SK-N-SH (cell line): ENCODE measurements around the gene ENTREP3. TPM values are rescaled to one million over a fixed set of nuclear protein-coding genes. Genes with fewer than 3 reads are reported as not detected.

Experiments
- CTCF ChIA-PET: fragments of 300-600, 350-600 bp; formaldehyde crosslinking; extraction: SDS; loops from one replicate; lab custom pipeline; 2021; lab: Yijun Ruan, JAX
- POLR2A ChIA-PET: fragments of 350-600 bp; sonication (Branson Sonifier 250); formaldehyde crosslinking; extraction: SDS; loops from one replicate; lab custom pipeline; 2020; ENCODE audit warnings: antibody characterized with exemption, inconsistent platforms; lab: Yijun Ruan, JAX
- DNase-seq: peaks from one replicate; pipeline ENCODE4 v3.0.0; 2012
- H2AFZ ChIP-seq: fragments of 200-600 bp; sonication (generic); 2 replicates; pipeline ENCODE4 v1.8.1; 2016; ENCODE audit warnings: antibody characterized with exemption, mild to moderate bottlenecking, low read depth
- H3F3A ChIP-seq: fragments of 200-600 bp; sonication (generic); replicated peaks from 2 replicates; pipeline ENCODE3; 2016; ENCODE audit warnings: antibody characterized with exemption, mild to moderate bottlenecking; ENCODE audit not compliant: insufficient read depth
- H3K27ac ChIP-seq, 2 experiments: fragments of 200-500 bp in 1 of 2; fragments of 200-600 bp in 1 of 2; sonication (Bioruptor generic) in 1 of 2; sonication (generic), shearing (Covaris generic) in 1 of 2; 2 replicates each; pipeline versions ENCODE4 v1.5.1 to v1.6.1; 2014 to 2016; ENCODE audit warnings: low read depth in 2 of 2, inconsistent platforms in 1 of 2, low read length in 1 of 2, mild to moderate bottlenecking in 1 of 2, mixed read lengths in 1 of 2
- H3K27me3 ChIP-seq: fragments of 200-600 bp; sonication (generic), shearing (Covaris generic); 2 replicates; pipeline ENCODE4 v1.6.1; 2016; ENCODE audit warnings: mixed run types; ENCODE audit not compliant: insufficient read depth
- H3K36me3 ChIP-seq, 2 experiments: fragments of 200-500 bp in 1 of 2; fragments of 200-600 bp in 1 of 2; sonication (Bioruptor generic) in 1 of 2; sonication (generic) in 1 of 2; replicated peaks in 1 of 2; 2 replicates each; pipeline versions ENCODE3 to v1.5.1; 2014 to 2016; ENCODE audit warnings: low read length in 1 of 2, mild to moderate bottlenecking in 1 of 2; ENCODE audit not compliant: insufficient read depth in 2 of 2, control insufficient read depth in 1 of 2
- H3K4me1 ChIP-seq, 2 experiments: fragments of 200-500 bp in 1 of 2; fragments of 200-600 bp in 1 of 2; sonication (Bioruptor generic) in 1 of 2; sonication (generic), shearing (Covaris generic) in 1 of 2; 2 replicates each; pipeline versions ENCODE4 v1.5.1 to v1.6.1; 2014 to 2016; ENCODE audit warnings: low read depth in 1 of 2, low read length in 1 of 2, mixed run types in 1 of 2; ENCODE audit not compliant: insufficient read depth in 2 of 2, control insufficient read depth in 1 of 2
- H3K4me2 ChIP-seq: fragments of 200-600 bp; sonication (generic), shearing (Covaris generic); 2 replicates; pipeline ENCODE4 v1.6.1; 2017; ENCODE audit warnings: mixed run types
- H3K4me3 ChIP-seq, 2 experiments: fragments of 200-500 bp in 1 of 2; fragments of 200-600 bp in 1 of 2; sonication (Bioruptor generic) in 1 of 2; sonication (generic), shearing (Covaris generic) in 1 of 2; 2 replicates each; pipeline versions ENCODE4 v1.5.1 to v1.8.1; 2014 to 2016; ENCODE audit warnings: low read depth in 2 of 2, inconsistent platforms in 1 of 2, low read length in 1 of 2, mild to moderate bottlenecking in 1 of 2, mixed read lengths in 1 of 2, moderate library complexity in 1 of 2
- H3K79me2 ChIP-seq: fragments of 200-600 bp; sonication (generic); 2 replicates; pipeline ENCODE4 v1.8.1; 2017; ENCODE audit warnings: mild to moderate bottlenecking; ENCODE audit not compliant: insufficient read depth
- H3K9ac ChIP-seq: fragments of 200-600 bp; sonication (generic); 2 replicates; pipeline ENCODE4 v1.6.1; 2017; ENCODE audit warnings: mixed run types
- H3K9me2 ChIP-seq: fragments of 200-600 bp; sonication (generic); 2 replicates; pipeline ENCODE4 v1.6.1; 2017; ENCODE audit warnings: mixed run types
- H3K9me3 ChIP-seq: fragments of 200-600 bp; sonication (generic); 2 replicates; pipeline ENCODE4 v1.6.1; 2017; ENCODE audit warnings: mixed run types, mild to moderate bottlenecking, moderate library complexity
- H4K20me1 ChIP-seq: fragments of 200-600 bp; sonication (generic); 2 replicates; pipeline ENCODE4 v1.6.1; 2017; ENCODE audit warnings: mild to moderate bottlenecking, mixed run types; ENCODE audit not compliant: insufficient read depth
- JUND ChIP-seq: IDR thresholded peaks from 2 replicates; pipeline ENCODE4 v1.4.0; 2012
- RAD21 ChIP-seq: IDR thresholded peaks from 2 replicates; pipeline ENCODE4 v1.6.1; 2012; ENCODE audit warnings: mild to moderate bottlenecking, low read length
- SIN3A ChIP-seq: IDR thresholded peaks from 2 replicates; pipeline ENCODE4 v1.6.1; 2012; ENCODE audit warnings: low read depth, mild to moderate bottlenecking, low read length, moderate library complexity, borderline replicate concordance
- TCF12 ChIP-seq: IDR thresholded peaks from 2 replicates; pipeline ENCODE4 v1.4.0; 2012
- WGBS: methylation state at CpG from one replicate; pipeline ENCODE4 v1.1.6; 2017; ENCODE audit warnings: low lambda C conversion rate; 5-methylcytosine and 5-hydroxymethylcytosine counted together
- polyA plus RNA-seq, 3 experiments: library from polyadenylated mRNA; depleted of rRNA; stranded (reverse); fragments of >200 nt; gene quantifications; 2 replicates each; pipeline ENCODE4 v1.2.3, GENCODE V29; 2012

ENTREP3 gene
- polyA plus RNA-seq, 1 of the 3 experiments (the other 2 are of a cell fraction), result 30.6 TPM

DNA sequence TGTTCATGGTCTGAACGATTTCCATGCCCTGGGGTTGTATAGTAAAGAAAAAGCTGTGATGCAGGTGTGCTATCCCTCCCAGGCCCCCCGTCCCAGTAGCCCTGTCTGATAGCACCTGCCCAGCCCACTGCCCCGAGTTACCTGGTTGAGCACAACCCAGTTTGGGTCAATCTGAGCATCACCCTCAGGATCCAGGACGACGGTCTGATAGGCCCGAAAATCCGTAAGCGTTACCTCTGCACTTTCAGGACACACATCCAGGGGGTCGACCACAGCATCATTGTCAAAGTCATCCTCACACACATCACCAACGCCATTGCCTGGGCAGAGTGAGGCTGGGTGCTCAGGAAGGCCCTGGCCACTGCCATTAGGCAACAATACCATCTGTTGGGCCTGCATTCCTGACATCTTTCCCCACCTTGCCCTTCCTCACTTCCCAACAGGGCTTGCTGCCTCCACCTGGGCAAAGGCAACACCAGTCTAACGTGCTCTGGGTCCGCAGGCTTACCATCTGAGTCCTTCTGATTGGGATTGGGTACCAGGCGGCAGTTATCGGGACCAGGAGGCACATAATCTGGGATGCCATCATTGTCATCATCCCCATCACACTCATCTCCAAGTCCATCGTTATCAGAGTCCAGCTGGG lies 57.3 kb downstream of the ENTREP3 start:
- no peak overlapping the region for H3K4me2 ChIP-seq
- no peaks in the 10 kb centered on the region for H3K9me3 ChIP-seq
- H3K4me3 ChIP-seq, result no peak overlapping the region
- H3K27me3 ChIP-seq, result no peaks in the 10 kb centered on the region
- H3K4me1 ChIP-seq, result peaks cover 0 to 21% of the 10 kb centered on the region in 2 experiments; a peak in 2 of 4 replicates
- no peak for DNase-seq
- no peak overlapping the region for H2AFZ ChIP-seq
- H4K20me1 ChIP-seq, result no peaks in the 10 kb centered on the region
- peaks cover 19% of the 10 kb centered on the region; the same call in 1 of the 2 replicates for H3K79me2 ChIP-seq
- ChIA-PET POLR2A (interaction anchor here (0.6 kb wide), 1 partner anchor 1293 kb away, joined by 3 read pairs; no protein-coding TSS in a partner anchor), CTCF (interaction anchor here (1.2 to 5.2 kb wide), 2 partner anchors 10 to 12 kb away, joined by 4 to 80 read pairs; partner anchors contain the start of genes MTX1 and THBS3)
- H3K9ac ChIP-seq, result no peak overlapping the region
- 93% methylated on average over 15 of the region's 15 CpGs for WGBS
- H3K36me3 ChIP-seq, result peaks cover 13 to 50% of the 10 kb centered on the region in 2 experiments
- H3F3A ChIP-seq, result peaks cover 12% of the 10 kb centered on the region
- no peaks in the 10 kb centered on the region for H3K9me2 ChIP-seq
- H3K27ac ChIP-seq, result no peak overlapping the region
- no peak for TF ChIP-seq JUND
- no peak for TF ChIP-seq RAD21
- TF ChIP-seq SIN3A, result no peak
- no peak for TF ChIP-seq TCF12

Other genes starting within 250 kb of the ENTREP3 start
- gene DCST2, start 221.7 kb downstream of the ENTREP3 start, polyA plus RNA-seq (2012; rRNA removed), result 0.76 and 1.1 TPM in 2 replicates
- not detected in 2 replicates for gene DCST1, start 221.7 kb downstream of the ENTREP3 start, polyA plus RNA-seq (2012; rRNA removed)
- gene ADAM15, start 204.2 kb downstream of the ENTREP3 start, polyA plus RNA-seq (2012; rRNA removed), result 60.1 and 64.1 TPM in 2 replicates
- gene EFNA4, start 191.7 kb downstream of the ENTREP3 start, polyA plus RNA-seq (2012; rRNA removed), result 15.9 and 17.7 TPM in 2 replicates
- 5.5 and 6.0 TPM in 2 replicates for gene EFNA3, start 176.6 kb downstream of the ENTREP3 start, polyA plus RNA-seq (2012; rRNA removed)
- 14.4 and 15.3 TPM in 2 replicates for gene EFNA1, start 127.6 kb downstream of the ENTREP3 start, polyA plus RNA-seq (2012; rRNA removed)
- gene SLC50A1, start 119.6 kb downstream of the ENTREP3 start, polyA plus RNA-seq (2012; rRNA removed), result 58.4 and 71.1 TPM in 2 replicates
- 307 and 317 TPM in 2 replicates for gene DPM3, start 115.0 kb downstream of the ENTREP3 start, polyA plus RNA-seq (2012; rRNA removed)
- 203 and 238 TPM in 2 replicates for gene KRTCAP2, start 82.2 kb downstream of the ENTREP3 start, polyA plus RNA-seq (2012; rRNA removed)
- 12.3 and 12.7 TPM in 2 replicates for gene TRIM46, start 81.6 kb downstream of the ENTREP3 start, polyA plus RNA-seq (2012; rRNA removed)
- gene THBS3, start 47.6 kb downstream of the ENTREP3 start, polyA plus RNA-seq (2012; rRNA removed), result 124 and 162 TPM in 2 replicates
- 79.1 TPM in 2 replicates for gene MTX1, start 46.8 kb downstream of the ENTREP3 start, polyA plus RNA-seq (2012; rRNA removed)
- gene SCAMP3, start 6.9 kb upstream of the ENTREP3 start, polyA plus RNA-seq (2012; rRNA removed), result 193 and 225 TPM in 2 replicates
- gene CLK2, start 18.0 kb upstream of the ENTREP3 start, polyA plus RNA-seq (2012; rRNA removed), result 76.7 and 81.8 TPM in 2 replicates
- 9.7 and 10.1 TPM in 2 replicates for gene HCN3, start 22.0 kb upstream of the ENTREP3 start, polyA plus RNA-seq (2012; rRNA removed)
- gene PKLR, start 46.0 kb upstream of the ENTREP3 start, polyA plus RNA-seq (2012; rRNA removed), result 0.03 TPM in 1 of 2 replicates, not detected in the other
- gene FDPS, start 53.4 kb upstream of the ENTREP3 start, polyA plus RNA-seq (2012; rRNA removed), result 126 and 142 TPM in 2 replicates
- 43.1 and 49.9 TPM in 2 replicates for gene RUSC1, start 65.4 kb upstream of the ENTREP3 start, polyA plus RNA-seq (2012; rRNA removed)